K562 (cell line): ENCODE data around the gene SEC61A2. TPM values are rescaled to one million over a fixed set of nuclear protein-coding genes. Genes with fewer than 3 reads are reported as not detected.

ENCODE experiments used
- ATAC-seq: fragments of 200-7000 bp; cut with Tn5 transposase; 3 replicates; pipeline ENCODE4 v1.9.1; 2020; ENCODE audit warnings: moderate library complexity
- BruUV-seq: library from RNA; stranded (reverse); fragments of 400-500 nt; replicated peaks from 2 replicates; lab custom pipeline; 2021; lab: Mats Ljungman, UMichigan
- CTCF ChIA-PET: fragments of 300-600 bp; formaldehyde crosslinking; extraction: SDS; loops from one replicate; lab custom pipeline; 2021; ENCODE audit warnings: low intra/inter-chr PET ratio; lab: Yijun Ruan, JAX
- POLR2A ChIA-PET: fragments of 300-600, 350-650 bp; sonication (Branson Sonifier 250); formaldehyde crosslinking; extraction: SDS; loops from one replicate; lab custom pipeline; 2021; ENCODE audit warnings: antibody characterized with exemption, inconsistent platforms; lab: Yijun Ruan, JAX
- DNase-seq, 4 experiments: peaks; one replicate each; pipeline versions ENCODE4 v3.0.0 to v3.0.0-alpha.2; 2011 to 2018; ENCODE audit warnings: low spot score in 3 of 4, mixed read lengths in 3 of 4; ENCODE audit errors: extremely low read depth in 1 of 4
- FAIRE-seq: peaks from 2 replicates; lab custom pipeline; 2011; peaks lifted over from hg19 to GRCh38; lab: Jason Lieb, UNC
- H2AFZ ChIP-seq: 2 replicates; pipeline ENCODE4 v1.6.0; 2011; ENCODE audit warnings: low read depth, low read length, control low read depth, inconsistent platforms
- H3K27ac ChIP-seq: fragments of 200-600 bp; 3 replicates; pipeline ENCODE4 v1.8.0; 2011; ENCODE audit warnings: low read depth, mild to moderate bottlenecking, control low read depth, inconsistent platforms, low read length, moderate library complexity, mixed read lengths; ENCODE audit errors: extremely low read depth
- H3K27me3 ChIP-seq, 2 experiments: fragments of 300-600 bp in 1 of 2; 2 replicates in 1 of 2; 3 replicates in 1 of 2; pipeline versions ENCODE4 v1.6.0 to v1.8.0; 2011; ENCODE audit warnings: inconsistent platforms in 2 of 2, low read length in 2 of 2, mild to moderate bottlenecking in 1 of 2, mixed read lengths in 1 of 2, moderate library complexity in 1 of 2; ENCODE audit not compliant: control insufficient read depth in 2 of 2, insufficient read depth in 2 of 2
- H3K36me3 ChIP-seq: fragments of 300-600 bp; 3 replicates; pipeline ENCODE4 v1.8.0; 2011; ENCODE audit warnings: mild to moderate bottlenecking, low read length, inconsistent platforms; ENCODE audit not compliant: control insufficient read depth, insufficient read depth
- H3K4me1 ChIP-seq, 2 experiments: fragments of 200-600 bp in 1 of 2; replicated peaks in 1 of 2; 2 replicates in 1 of 2; 3 replicates in 1 of 2; pipeline versions ENCODE4 v1.5.1 to v1.8.0; 2011; ENCODE audit warnings: inconsistent platforms in 2 of 2, low read length in 2 of 2, mild to moderate bottlenecking in 1 of 2, mixed read lengths in 1 of 2, moderate library complexity in 1 of 2; ENCODE audit not compliant: control insufficient read depth in 2 of 2, insufficient read depth in 2 of 2
- H3K4me2 ChIP-seq: 2 replicates; pipeline ENCODE4 v1.6.1; 2011; ENCODE audit warnings: low read length, control low read depth, inconsistent platforms, mixed read lengths; ENCODE audit not compliant: insufficient read depth
- H3K4me3 ChIP-seq: fragments of 200-600 bp; sonication (generic), shearing (Covaris generic); 2 replicates; pipeline ENCODE4 v1.5.1; 2016; ENCODE audit warnings: control low read depth, inconsistent platforms
- H3K79me2 ChIP-seq: fragments of 200-600 bp; 3 replicates; pipeline ENCODE4 v1.8.0; 2011; ENCODE audit warnings: low read length, inconsistent platforms; ENCODE audit not compliant: control insufficient read depth, insufficient read depth
- H3K9ac ChIP-seq, 2 experiments: 2 replicates each; pipeline versions ENCODE4 v1.6.0 to v1.6.1; 2011; ENCODE audit warnings: low read depth in 2 of 2, low read length in 2 of 2, control low read depth in 1 of 2, inconsistent platforms in 1 of 2, mild to moderate bottlenecking in 1 of 2, mixed read lengths in 1 of 2; ENCODE audit not compliant: insufficient read depth in 1 of 2
- H3K9me1 ChIP-seq: one replicate; pipeline ENCODE4 v1.6.0; 2011; ENCODE audit warnings: inconsistent platforms, mild to moderate bottlenecking, low read length, moderate library complexity; ENCODE audit not compliant: control insufficient read depth, insufficient read depth
- H3K9me3 ChIP-seq: replicated peaks from 2 replicates; pipeline ENCODE4 v1.5.1; 2011; ENCODE audit warnings: low read depth, low read length, inconsistent platforms; ENCODE audit not compliant: control insufficient read depth, insufficient read depth
- H4K20me1 ChIP-seq: replicated peaks from 2 replicates; pipeline ENCODE4 v1.6.1; 2011; ENCODE audit warnings: low read length, inconsistent platforms, mixed read lengths; ENCODE audit not compliant: control insufficient read depth, insufficient read depth
- CEBPB ChIP-seq: fragments of 450-650 bp; IDR thresholded peaks from 2 replicates; pipeline ENCODE4 v1.6.1; 2016; ENCODE audit warnings: missing genetic modification characterization, missing compliant biosample characterization
- CHD4 ChIP-seq: fragments of 200-600 bp; sonication (generic); IDR thresholded peaks from 3 replicates; pipeline ENCODE4 v1.6.1; 2012; ENCODE audit warnings: low read depth, mild to moderate bottlenecking, mixed read lengths, low read length, inconsistent platforms; ENCODE audit not compliant: insufficient read depth, insufficient replicate concordance, poor library complexity, severe bottlenecking
- DDX20 ChIP-seq: fragments of 450-650 bp; IDR thresholded peaks from 2 replicates; pipeline ENCODE4 v1.6.1; 2016; ENCODE audit warnings: missing genetic modification characterization, low read depth, mild to moderate bottlenecking, missing compliant biosample characterization, moderate library complexity
- TCF7L2 ChIP-seq: fragments of 150-350 bp; IDR thresholded peaks from 2 replicates; pipeline ENCODE4 v1.6.1; 2016; ENCODE audit warnings: low read depth, mild to moderate bottlenecking, low read length, moderate library complexity
- ZNF561 ChIP-seq: fragments of 450-650 bp; formaldehyde crosslinking; conservative IDR thresholded peaks from 2 replicates; pipeline ENCODE4 v1.4.0; 2020; ENCODE audit warnings: mild to moderate bottlenecking, moderate library complexity
- WGBS: fragments of 100-300 bp; shearing (Covaris generic); methylation state at CpG from one replicate; pipeline ENCODE4 v1.1.6; 2016; ENCODE audit warnings: low coverage, mixed read lengths; ENCODE audit not compliant: insufficient coverage; ENCODE audit errors: missing lambda C conversion rate; 5-methylcytosine and 5-hydroxymethylcytosine counted together
- in situ Hi-C: fragments of 300-500 bp; cut with MboI; formaldehyde crosslinking; loops from 4 replicates; pipeline ENCODE4 v1.15.0; 2018; ENCODE audit warnings: inconsistent platforms, mixed read lengths
- intact Hi-C: fragments of 100-400 bp; cut with micrococcal nuclease; formaldehyde crosslinking; loops from 2 replicates; pipeline ENCODE4 v1.14.2; 2022
- polyA plus RNA-seq, 8 experiments: library from polyadenylated mRNA; depleted of rRNA in 4 of 8; stranded (reverse) in 5 of 8; unstranded in 3 of 8; fragments of >200 nt; fragmentation: Nextera tagmentation in 2 of 8; fragmentation: Illumina TruSeq in 1 of 8; extraction: Ambion mirVana in 2 of 8; extraction: Trizol in 1 of 8; gene quantifications; 2 replicates each; pipeline versions ENCODE4 v1.2.1 to v1.2.3, GENCODE V29; 2011 to 2014; ENCODE audit warnings: inconsistent platforms in 1 of 8, missing spikeins in 1 of 8
- total RNA-seq, 7 experiments: library from RNA; depleted of rRNA in 6 of 7; stranded (reverse); fragments of >200 nt in 6 of 7; fragmentation: Illumina TruSeq in 2 of 7; extraction: Trizol in 2 of 7; gene quantifications; 2 replicates each; pipeline versions ENCODE4 v1.2.1 to v1.2.3, GENCODE V29; 2011 to 2021; ENCODE audit warnings: low replicate concordance in 1 of 7
- TF ChIP-seq, protein P1 (sequence below): sonication (generic); formaldehyde crosslinking; IDR thresholded peaks from 2 replicates; pipeline ENCODE4 v1.8.1; 2022; ENCODE audit warnings: missing genetic modification reagents
- TF ChIP-seq, protein P2 (sequence below): IDR thresholded peaks from 2 replicates; pipeline ENCODE4 v1.6.1; 2014; ENCODE audit warnings: antibody characterized with exemption

The SEC61A2 gene
- total and polyA plus RNA-seq, 9 of the 15 experiments (the other 6 are each of a cell fraction or from before 2014, with no cell fraction given), result 1.2 to 9.7 (median 3.9) TPM

DNA sequence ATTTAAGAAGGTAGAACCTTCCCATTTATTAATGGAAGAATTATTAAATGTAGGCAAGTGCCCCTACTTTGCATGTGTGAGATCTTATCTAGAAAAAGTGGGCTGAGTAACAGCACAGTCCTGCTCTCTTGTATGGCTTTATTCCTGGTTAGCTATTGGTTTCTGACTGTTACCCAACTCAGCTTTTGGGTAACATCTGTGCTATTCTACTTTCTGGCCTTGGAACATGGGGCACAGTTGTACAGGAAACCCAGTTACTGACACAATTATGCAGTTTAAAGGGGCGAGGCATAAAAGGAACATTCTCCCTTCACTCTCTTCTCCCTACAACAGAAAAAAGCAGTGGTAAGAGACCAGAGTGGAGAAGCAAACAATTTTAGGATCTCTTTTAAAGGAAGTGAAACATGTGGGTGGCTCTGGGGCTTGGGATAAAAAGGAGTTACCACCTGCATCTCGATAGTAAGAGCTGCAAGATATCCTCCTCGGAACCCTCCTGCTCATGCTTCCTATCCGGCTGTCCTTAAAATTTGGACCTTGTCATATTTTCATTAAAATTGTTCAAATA is 50.2 kb downstream of the SEC61A2 start:
- H3K27me3 ChIP-seq, result no peaks in the 10 kb centered on the region
- CTCF ChIA-PET, result no interaction called here
- H3K79me2 ChIP-seq, result no peaks in the 10 kb centered on the region
- no peak overlapping the region for H2AFZ ChIP-seq
- no TSS peak for BruUV-seq
- H3K36me3 ChIP-seq, result peaks cover 78% of the 10 kb centered on the region; the same call in 2 of the 3 replicates
- H3K4me1 ChIP-seq, result no peaks in the 10 kb centered on the region
- no peak overlapping the region for H3K4me2 ChIP-seq
- WGBS, result 93% methylated on average over 4 of the region's 4 CpGs
- in situ Hi-C loops (no loop called here), intact Hi-C loops (no loop called here)
- DNase-seq (no peak), ATAC-seq (no peak), FAIRE-seq (no peak)
- H3K9ac ChIP-seq, result no peak overlapping the region
- H3K27ac ChIP-seq, result no peak overlapping the region
- POLR2A ChIA-PET, result interaction anchor here (1.3 to 1.8 kb wide), 2 partner anchors 13 to 16 kb away, joined by 4 to 11 read pairs; partner anchors contain the start of genes CDC123 and NUDT5
- H3K4me3 ChIP-seq, result no peak overlapping the region
- H3K9me3 ChIP-seq, result no peaks in the 10 kb centered on the region
- H3K9me1 ChIP-seq, result no peaks in the 10 kb centered on the region
- TF ChIP-seq CEBPB (tag) (no peak), DDX20 (no peak), ZNF561 (CRISPR knock-in tag) (no peak), TCF7L2 (no peak), CHD4 (no peak)
- TF ChIP-seq, protein P1, sequence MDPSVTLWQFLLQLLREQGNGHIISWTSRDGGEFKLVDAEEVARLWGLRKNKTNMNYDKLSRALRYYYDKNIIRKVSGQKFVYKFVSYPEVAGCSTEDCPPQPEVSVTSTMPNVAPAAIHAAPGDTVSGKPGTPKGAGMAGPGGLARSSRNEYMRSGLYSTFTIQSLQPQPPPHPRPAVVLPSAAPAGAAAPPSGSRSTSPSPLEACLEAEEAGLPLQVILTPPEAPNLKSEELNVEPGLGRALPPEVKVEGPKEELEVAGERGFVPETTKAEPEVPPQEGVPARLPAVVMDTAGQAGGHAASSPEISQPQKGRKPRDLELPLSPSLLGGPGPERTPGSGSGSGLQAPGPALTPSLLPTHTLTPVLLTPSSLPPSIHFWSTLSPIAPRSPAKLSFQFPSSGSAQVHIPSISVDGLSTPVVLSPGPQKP, result no peak
- TF ChIP-seq, protein P2, sequence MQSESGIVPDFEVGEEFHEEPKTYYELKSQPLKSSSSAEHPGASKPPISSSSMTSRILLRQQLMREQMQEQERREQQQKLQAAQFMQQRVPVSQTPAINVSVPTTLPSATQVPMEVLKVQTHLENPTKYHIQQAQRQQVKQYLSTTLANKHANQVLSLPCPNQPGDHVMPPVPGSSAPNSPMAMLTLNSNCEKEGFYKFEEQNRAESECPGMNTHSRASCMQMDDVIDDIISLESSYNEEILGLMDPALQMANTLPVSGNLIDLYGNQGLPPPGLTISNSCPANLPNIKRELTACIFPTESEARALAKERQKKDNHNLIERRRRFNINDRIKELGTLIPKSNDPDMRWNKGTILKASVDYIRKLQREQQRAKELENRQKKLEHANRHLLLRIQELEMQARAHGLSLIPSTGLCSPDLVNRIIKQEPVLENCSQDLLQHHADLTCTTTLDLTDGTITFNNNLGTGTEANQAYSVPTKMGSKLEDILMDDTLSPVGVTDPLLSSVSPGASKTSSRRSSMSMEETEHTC, result no peak
- H4K20me1 ChIP-seq, result no peaks in the 10 kb centered on the region
